ENCODE data around the gene PLA2G4B.

- no peak for TF ChIP-seq CTCF (optimal IDR thresholded peaks at IDR 0.05 in 1 of 3, IDR thresholded peaks at IDR 0.05 in 1 of 3, conservative IDR thresholded peaks at IDR 0.05 in 1 of 3; ENCODE audit: extremely low read depth in 1 of 3, insufficient read depth in 2 of 3, low read length in 3 of 3)
- TF ChIP-seq EZH2 (IDR thresholded peaks at IDR 0.05; ENCODE audit: low read length), result no peak
Measured at GRCh38 chr15:41847206-41847605, 8.6 kb downstream of the PLA2G4B start.

Data from keratinocyte (primary cell).